Activated naive CD8-positive, alpha-beta T cell treated with anti-CD3 and anti-CD28 coated beads, Interleukin-2, amount 50 U/mL, for 24 hours (primary cell): ENCODE results near the gene MPHOSPH8.

Source experiments
- ATAC-seq: fragments of 150-1000 bp; cut with Tn5 transposase; one replicate; pipeline ENCODE4 v1.10.0; 2021
- DNase-seq: peaks from one replicate; pipeline ENCODE4 v3.0.0; 2021
- H3K27ac Mint-ChIP-seq: one replicate; pipeline ENCODE4 v1.8.0; 2021; ENCODE audit warnings: mild to moderate bottlenecking, mixed read lengths
- H3K27me3 Mint-ChIP-seq: one replicate; pipeline ENCODE4 v1.8.0; 2021; ENCODE audit warnings: mixed read lengths
- H3K36me3 Mint-ChIP-seq: one replicate; pipeline ENCODE4 v1.8.0; 2021; ENCODE audit warnings: low read depth, mixed read lengths
- H3K4me1 Mint-ChIP-seq: one replicate; pipeline ENCODE4 v1.8.0; 2021; ENCODE audit warnings: mixed read lengths
- H3K4me3 Mint-ChIP-seq: one replicate; pipeline ENCODE4 v1.8.0; 2021; ENCODE audit warnings: mild to moderate bottlenecking, moderate library complexity, mixed read lengths
- H3K9me3 Mint-ChIP-seq: one replicate; pipeline ENCODE4 v1.8.0; 2021; ENCODE audit warnings: mixed read lengths

The MPHOSPH8 gene

GRCh38 chr13:19661126-19661525 lies 27.7 kb downstream of the MPHOSPH8 start:
- H3K27ac Mint-ChIP-seq, result no peak overlapping the region
- DNase-seq (no peak), ATAC-seq (no peak)
- H3K4me1 Mint-ChIP-seq, result no peaks in the 10 kb centered on the region
- H3K9me3 Mint-ChIP-seq, result no peaks in the 10 kb centered on the region
- peaks cover 50% of the 10 kb centered on the region for H3K36me3 Mint-ChIP-seq
- no peak overlapping the region for H3K4me3 Mint-ChIP-seq
- H3K27me3 Mint-ChIP-seq, result no peaks in the 10 kb centered on the region

DNA sequence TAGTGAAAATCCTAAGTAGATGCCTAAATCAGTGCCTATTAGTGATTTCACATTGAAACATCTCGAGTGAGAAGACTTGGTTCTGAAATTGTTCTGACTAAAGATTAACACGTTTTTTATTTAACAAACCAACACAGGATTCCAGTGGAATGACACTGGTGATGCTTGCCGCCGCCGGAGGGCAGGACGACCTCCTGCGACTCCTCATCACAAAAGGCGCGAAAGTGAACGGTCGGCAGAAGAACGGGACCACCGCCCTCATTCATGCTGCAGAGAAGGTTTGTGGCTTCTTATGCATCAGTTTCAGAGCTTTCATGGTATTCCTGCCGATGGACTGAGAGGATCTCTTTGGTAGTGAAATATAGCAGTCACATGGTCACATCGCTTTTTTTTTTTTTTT lies 28.1 kb downstream of the MPHOSPH8 start:
- ATAC-seq (no peak), DNase-seq (no peak)
- Mint-ChIP-seq H3K4me3 (no peak overlapping the region), H3K4me1 (no peaks in the 10 kb centered on the region), H3K27me3 (no peaks in the 10 kb centered on the region), H3K27ac (no peak overlapping the region), H3K36me3 (peaks cover 50% of the 10 kb centered on the region), H3K9me3 (no peaks in the 10 kb centered on the region)

DNA sequence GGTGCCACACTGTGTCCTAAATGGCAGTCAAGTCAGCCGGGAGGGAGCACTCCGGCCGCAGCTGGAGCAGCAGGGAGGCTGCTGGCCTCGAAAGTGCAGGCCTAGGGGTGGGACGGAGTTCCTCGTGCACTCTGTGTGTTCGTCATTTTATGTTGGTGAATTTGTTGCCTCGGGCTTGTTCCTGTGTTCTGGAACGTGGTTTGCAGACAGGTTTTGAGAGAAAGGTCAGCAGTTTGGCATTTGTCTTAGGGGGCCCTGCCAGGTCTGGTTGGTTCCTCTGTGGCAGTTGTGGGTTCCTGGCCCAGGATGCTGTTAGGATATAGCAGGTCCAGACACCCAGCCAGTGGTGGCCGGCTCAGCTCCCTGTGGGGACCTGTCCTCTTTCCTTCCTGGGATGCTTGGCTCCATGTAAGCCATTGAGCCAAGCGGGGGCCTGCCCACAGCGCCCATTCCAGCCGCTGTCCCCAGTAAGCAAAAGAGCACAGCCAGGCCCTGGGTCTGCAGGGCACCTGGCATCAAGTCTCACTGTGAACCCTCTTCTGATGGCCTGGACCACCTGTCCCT lies 30.0 kb downstream of the MPHOSPH8 start:
- peaks cover 58% of the 10 kb centered on the region for H3K36me3 Mint-ChIP-seq
- ATAC-seq, result no peak
- no peak overlapping the region for H3K27ac Mint-ChIP-seq
- H3K4me3 Mint-ChIP-seq, result no peak overlapping the region
- H3K27me3 Mint-ChIP-seq, result no peaks in the 10 kb centered on the region
- no peaks in the 10 kb centered on the region for H3K9me3 Mint-ChIP-seq
- no peaks in the 10 kb centered on the region for H3K4me1 Mint-ChIP-seq
- DNase-seq, result no peak

- Mint-ChIP-seq H3K36me3 (peaks cover 55% of the 10 kb centered on the region), H3K4me1 (no peaks in the 10 kb centered on the region), H3K27me3 (no peaks in the 10 kb centered on the region), H3K4me3 (no peak overlapping the region), H3K9me3 (no peaks in the 10 kb centered on the region), H3K27ac (peak overlapping the region; percentile 50)
- ATAC-seq, result no peak
- no peak for DNase-seq
These were observed 31.2 kb downstream of the MPHOSPH8 start for GRCh38 chr13:19664481-19665230.

DNA sequence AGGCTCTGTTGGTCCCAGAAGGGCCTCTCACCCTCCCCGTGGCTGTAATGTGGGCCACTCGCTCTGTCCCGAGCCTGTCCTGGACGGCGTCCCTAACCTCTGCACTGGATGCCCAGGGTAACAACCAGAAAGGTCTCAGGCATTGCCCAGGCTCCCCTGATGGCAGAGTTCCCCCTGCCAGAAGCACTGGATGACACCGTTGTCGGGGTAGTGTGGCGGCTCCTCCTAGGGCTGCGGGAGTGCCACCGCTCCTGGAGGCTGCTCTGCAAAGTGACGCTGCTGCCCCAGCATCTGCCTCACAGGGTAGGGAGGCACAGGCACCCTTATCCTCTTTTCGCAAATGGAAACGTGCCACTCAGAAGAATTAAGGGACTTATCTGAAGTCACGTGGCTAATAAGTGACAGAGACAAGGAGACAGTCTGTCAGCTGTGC lies 32.0 kb downstream of the MPHOSPH8 start:
- no peak for DNase-seq
- no peak overlapping the region for H3K4me3 Mint-ChIP-seq
- peaks cover 58% of the 10 kb centered on the region for H3K36me3 Mint-ChIP-seq
- H3K27me3 Mint-ChIP-seq, result no peaks in the 10 kb centered on the region
- no peak overlapping the region for H3K27ac Mint-ChIP-seq
- no peak for ATAC-seq
- H3K9me3 Mint-ChIP-seq, result no peaks in the 10 kb centered on the region
- H3K4me1 Mint-ChIP-seq, result no peaks in the 10 kb centered on the region

- H3K4me3 Mint-ChIP-seq, result no peak overlapping the region
- peaks cover 66% of the 10 kb centered on the region for H3K36me3 Mint-ChIP-seq
- no peaks in the 10 kb centered on the region for H3K9me3 Mint-ChIP-seq
- H3K4me1 Mint-ChIP-seq, result no peaks in the 10 kb centered on the region
- H3K27ac Mint-ChIP-seq, result no peak overlapping the region
- DNase-seq (no peak), ATAC-seq (no peak)
- H3K27me3 Mint-ChIP-seq, result no peaks in the 10 kb centered on the region
These were observed 35.3 kb downstream of the MPHOSPH8 start for GRCh38 chr13:19668778-19669177.

- DNase-seq, result no peak
- Mint-ChIP-seq H3K27ac (peak overlapping the region; percentile 71), H3K4me3 (no peak overlapping the region), H3K36me3 (peaks cover 67% of the 10 kb centered on the region), H3K4me1 (no peaks in the 10 kb centered on the region), H3K9me3 (no peaks in the 10 kb centered on the region), H3K27me3 (no peaks in the 10 kb centered on the region)
- no peak for ATAC-seq
These were observed 36.7 kb downstream of the MPHOSPH8 start for GRCh38 chr13:19670147-19670546.

GRCh38 chr13:19672990-19673389 lies 39.5 kb downstream of the MPHOSPH8 start:
- Mint-ChIP-seq H3K4me1 (peaks cover 8% of the 10 kb centered on the region), H3K4me3 (no peak overlapping the region), H3K27me3 (no peaks in the 10 kb centered on the region), H3K9me3 (no peaks in the 10 kb centered on the region), H3K27ac (peak overlapping the region; percentile 24), H3K36me3 (peaks cover 66% of the 10 kb centered on the region)
- no peak for DNase-seq
- ATAC-seq, result no peak

DNA sequence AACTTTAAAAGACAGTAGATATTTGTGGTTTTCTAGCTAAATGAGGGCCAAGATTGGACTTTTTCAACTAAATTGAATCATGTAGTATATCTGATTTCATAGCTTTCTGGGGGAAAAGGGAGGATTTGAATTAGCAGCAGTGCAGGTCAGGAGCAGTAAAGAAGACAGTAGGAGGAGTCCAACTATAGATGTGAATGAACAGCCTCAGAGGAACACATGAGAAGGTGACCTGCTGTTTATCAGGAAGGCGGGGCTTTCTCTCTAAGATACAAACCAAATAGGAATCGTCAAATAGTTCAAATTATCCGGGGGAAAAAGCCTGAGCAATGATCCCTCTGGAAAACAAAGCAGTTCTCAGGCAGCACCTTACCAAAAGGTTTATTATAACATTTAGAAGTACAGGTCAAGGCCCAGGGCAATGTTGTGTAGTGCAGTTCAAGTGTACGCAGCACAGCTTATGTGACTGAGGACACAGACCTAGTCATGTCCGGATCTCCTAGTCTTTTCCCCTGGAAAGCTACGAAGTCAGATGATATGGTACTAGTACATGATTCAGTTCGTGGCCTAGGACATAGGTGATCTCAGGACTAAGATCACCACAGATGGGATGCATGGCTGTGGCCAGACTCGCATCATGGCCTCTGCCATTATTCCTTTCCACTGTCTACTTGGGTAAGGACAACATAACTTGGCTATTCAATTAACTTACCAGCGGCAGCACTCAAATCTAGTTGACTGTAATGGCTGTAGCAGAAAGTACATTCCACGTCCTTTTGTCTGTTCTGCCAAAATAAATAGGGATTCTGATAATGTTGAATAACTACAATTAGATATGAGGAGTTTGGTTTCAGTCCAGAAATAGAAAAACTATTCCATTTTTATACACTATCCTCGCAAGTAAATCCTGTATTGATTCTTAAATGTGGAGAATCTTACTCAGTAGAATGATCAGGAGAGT lies 40.3 kb downstream of the MPHOSPH8 start:
- Mint-ChIP-seq H3K27ac (peak overlapping the region; percentile 24), H3K36me3 (peaks cover 59% of the 10 kb centered on the region), H3K4me1 (peaks cover 9% of the 10 kb centered on the region), H3K9me3 (no peaks in the 10 kb centered on the region), H3K4me3 (no peak overlapping the region), H3K27me3 (no peaks in the 10 kb centered on the region)
- ATAC-seq, result no peak
- no peak for DNase-seq

- Mint-ChIP-seq H3K27me3 (no peaks in the 10 kb centered on the region), H3K4me1 (peaks cover 9% of the 10 kb centered on the region), H3K36me3 (peaks cover 54% of the 10 kb centered on the region), H3K9me3 (no peaks in the 10 kb centered on the region), H3K27ac (no peak overlapping the region), H3K4me3 (no peak overlapping the region)
- ATAC-seq, result no peak
- no peak for DNase-seq
These were observed 41.4 kb downstream of the MPHOSPH8 start for GRCh38 chr13:19674898-19675297.

- peak overlapping the region; percentile 59 for H3K27ac Mint-ChIP-seq
- ATAC-seq (no peak), DNase-seq (no peak)
- no peaks in the 10 kb centered on the region for H3K9me3 Mint-ChIP-seq
- no peak overlapping the region for H3K4me3 Mint-ChIP-seq
- H3K27me3 Mint-ChIP-seq, result no peaks in the 10 kb centered on the region
- H3K4me1 Mint-ChIP-seq, result peaks cover 9% of the 10 kb centered on the region
- H3K36me3 Mint-ChIP-seq, result peaks cover 46% of the 10 kb centered on the region
These were observed 42.7 kb downstream of the MPHOSPH8 start for GRCh38 chr13:19676168-19676567.

DNA sequence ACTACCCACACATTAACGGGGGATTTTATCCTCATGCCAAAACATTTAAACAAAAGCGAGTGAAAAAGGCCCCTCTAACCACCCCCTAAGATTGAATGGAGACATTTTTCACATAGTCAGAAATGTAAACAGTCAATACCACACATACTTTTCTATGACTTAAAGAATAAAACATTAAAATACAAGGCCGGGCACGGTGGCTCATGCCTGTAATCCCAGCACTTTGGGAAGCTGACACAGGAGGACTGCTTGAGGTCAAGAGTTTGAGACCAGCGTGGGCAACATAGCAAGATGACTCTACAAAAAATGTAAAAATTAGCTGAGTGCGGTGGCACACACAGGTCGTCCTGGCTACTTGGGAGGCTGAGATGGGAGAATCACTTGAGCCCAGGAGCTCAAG lies 47.3 kb downstream of the MPHOSPH8 start:
- Mint-ChIP-seq H3K9me3 (no peaks in the 10 kb centered on the region), H3K4me1 (peaks cover 26% of the 10 kb centered on the region), H3K27me3 (no peaks in the 10 kb centered on the region), H3K4me3 (no peak overlapping the region), H3K36me3 (peaks cover 21% of the 10 kb centered on the region), H3K27ac (no peak overlapping the region)
- no peak for DNase-seq
- ATAC-seq, result no peak

GRCh38 chr13:19681517-19681916 lies 48.1 kb downstream of the MPHOSPH8 start:
- no peak overlapping the region for H3K27ac Mint-ChIP-seq
- no peaks in the 10 kb centered on the region for H3K27me3 Mint-ChIP-seq
- no peak overlapping the region for H3K4me3 Mint-ChIP-seq
- no peaks in the 10 kb centered on the region for H3K9me3 Mint-ChIP-seq
- DNase-seq (no peak), ATAC-seq (peak; percentile 65)
- peaks cover 14% of the 10 kb centered on the region for H3K36me3 Mint-ChIP-seq
- peaks cover 26% of the 10 kb centered on the region for H3K4me1 Mint-ChIP-seq

DNA sequence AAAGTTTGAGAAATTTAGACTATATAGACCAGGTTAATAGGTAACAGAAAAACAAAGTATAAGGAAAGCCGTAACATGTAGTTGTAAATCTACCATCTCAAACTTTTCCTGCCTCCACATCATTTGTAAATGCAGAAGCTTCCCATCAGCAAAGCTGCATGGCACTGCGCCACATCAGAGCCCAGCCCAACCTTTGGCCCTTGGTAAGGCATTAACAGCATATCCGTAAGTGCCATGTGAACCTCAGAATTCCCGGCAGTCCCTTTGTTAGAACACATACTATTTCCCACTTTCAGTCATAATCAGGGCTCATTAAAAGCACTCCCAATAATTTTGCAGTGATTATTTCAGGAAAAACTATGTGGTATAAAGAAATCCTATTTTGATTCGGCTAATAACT lies 51.6 kb downstream of the MPHOSPH8 start:
- peaks cover 8% of the 10 kb centered on the region for H3K36me3 Mint-ChIP-seq
- no peak overlapping the region for H3K4me3 Mint-ChIP-seq
- no peak for DNase-seq
- ATAC-seq, result no peak
- H3K27me3 Mint-ChIP-seq, result no peaks in the 10 kb centered on the region
- H3K9me3 Mint-ChIP-seq, result no peaks in the 10 kb centered on the region
- H3K4me1 Mint-ChIP-seq, result peaks cover 16% of the 10 kb centered on the region
- H3K27ac Mint-ChIP-seq, result no peak overlapping the region

- H3K4me3 Mint-ChIP-seq, result no peak overlapping the region
- no peaks in the 10 kb centered on the region for H3K27me3 Mint-ChIP-seq
- H3K4me1 Mint-ChIP-seq, result peaks cover 16% of the 10 kb centered on the region
- H3K36me3 Mint-ChIP-seq, result peaks cover 9% of the 10 kb centered on the region
- no peaks in the 10 kb centered on the region for H3K9me3 Mint-ChIP-seq
- ATAC-seq (no peak), DNase-seq (no peak)
- H3K27ac Mint-ChIP-seq, result no peak overlapping the region
These were observed 52.0 kb downstream of the MPHOSPH8 start for GRCh38 chr13:19685437-19685836.
